Stomach (tissue), 9 donors: ENCODE data around the gene MCHR1. TPM values are rescaled to one million over a fixed set of nuclear protein-coding genes. Genes with fewer than 3 reads are reported as not detected.
"Not testable (repeated sequence)": the region's sequence is repeated elsewhere in the genome, so short reads cannot be mapped to it uniquely, and the experiment has no call there.

Experiments used
- DNase-seq, 2 donors: peaks; one replicate each; pipeline versions ENCODE4 v3.0.0 to v3.0.0-alpha.2; 2013 to 2019
- H3K27ac ChIP-seq, 5 donors: fragments of 200-600 bp in 4 of 5; sonication (generic) in 4 of 5; one replicate each; pipeline ENCODE4 v1.5.1; 2013 to 2019; ENCODE audit warnings: mild to moderate bottlenecking in 1 of 5, moderate library complexity in 1 of 5
- H3K27me3 ChIP-seq, 3 donors: fragments of 200-600 bp; sonication (generic); one replicate each; pipeline ENCODE4 v1.5.1; 2017 to 2019; ENCODE audit warnings: mixed run types in 1 of 3
- H3K36me3 ChIP-seq, 4 donors: fragments of 200-600 bp; sonication (generic); 1 replicate in 3 of 4; 2 replicates in 1 of 4; pipeline ENCODE4 v1.5.1; 2016 to 2019
- H3K4me1 ChIP-seq, 4 donors: fragments of 200-600 bp; sonication (generic); one replicate each; pipeline ENCODE4 v1.5.1; 2016 to 2019
- H3K4me3 ChIP-seq, 4 donors: fragments of 200-600 bp; sonication (generic) in 3 of 4; one replicate each; pipeline ENCODE4 v1.5.1; 2016 to 2019; ENCODE audit warnings: mild to moderate bottlenecking in 1 of 4
- H3K9me3 ChIP-seq, 4 donors: fragments of 200-600 bp; sonication (generic); one replicate each; pipeline ENCODE4 v1.5.1; 2016 to 2019
- EP300 ChIP-seq: sonication (generic); formaldehyde crosslinking; IDR thresholded peaks from one replicate; pipeline ENCODE4 v1.6.1; 2017; ENCODE audit warnings: antibody characterized with exemption
- POLR2A ChIP-seq, 4 donors: fragments of 450-650 bp; IDR thresholded peaks; one replicate each; pipeline ENCODE4 v1.6.1; 2016; ENCODE audit warnings: antibody characterized with exemption in 4 of 4, control low read depth in 2 of 4, mild to moderate bottlenecking in 1 of 4, moderate library complexity in 1 of 4
- POLR2AphosphoS5 ChIP-seq, 3 donors: sonication (generic); formaldehyde crosslinking; IDR thresholded peaks; one replicate each; pipeline ENCODE4 v1.6.1; 2016; ENCODE audit warnings: antibody characterized with exemption in 3 of 3
- whole genome bisulfite sequencing, 5 donors: extraction: QIAGEN DNeasy Blood & Tissue Kit in 3 of 5; methylation state at CpG; one replicate each; pipeline versions ENCODE4 v1.1.5 to v1.1.7; 2013 to 2018; 5-methylcytosine and 5-hydroxymethylcytosine counted together
- intact Hi-C: fragments of 100-400 bp; cut with DNase I; formaldehyde crosslinking; loops from one replicate; pipeline ENCODE4 v1.15.1; 2023; ENCODE audit warnings: low total_unique reads
- polyA plus RNA-seq, 3 donors: library from polyadenylated mRNA; stranded (reverse); fragments of 200-250 nt; gene quantifications; one replicate each; pipeline ENCODE4 v1.2.3, GENCODE V29; 2013
- total RNA-seq, 5 donors: library from RNA; depleted of rRNA; stranded (reverse); fragments of >200 nt; gene quantifications; one replicate each; pipeline versions ENCODE4 v1.1.0 to v1.2.3, GENCODE V29; 2014 to 2016
- TF ChIP-seq, protein P1 (sequence below), 7 experiments: fragments of 450-650 bp in 4 of 7; fragments of 200-600 bp in 3 of 7; sonication (generic) in 3 of 7; IDR thresholded peaks; one replicate each; pipeline ENCODE4 v1.5.1; 2016 to 2019; ENCODE audit warnings: antibody characterized with exemption in 7 of 7, control low read depth in 2 of 7, mild to moderate bottlenecking in 1 of 7
- donor health status: healthy with polysubstance abuse.
- donor health status: Bipolar disorder and iron deficiency.
- donor health status: healthy.

MCHR1 gene
- total and polyA plus RNA-seq, 8 donors: 0.08 to 0.25 TPM; not detected in 6

DNA sequence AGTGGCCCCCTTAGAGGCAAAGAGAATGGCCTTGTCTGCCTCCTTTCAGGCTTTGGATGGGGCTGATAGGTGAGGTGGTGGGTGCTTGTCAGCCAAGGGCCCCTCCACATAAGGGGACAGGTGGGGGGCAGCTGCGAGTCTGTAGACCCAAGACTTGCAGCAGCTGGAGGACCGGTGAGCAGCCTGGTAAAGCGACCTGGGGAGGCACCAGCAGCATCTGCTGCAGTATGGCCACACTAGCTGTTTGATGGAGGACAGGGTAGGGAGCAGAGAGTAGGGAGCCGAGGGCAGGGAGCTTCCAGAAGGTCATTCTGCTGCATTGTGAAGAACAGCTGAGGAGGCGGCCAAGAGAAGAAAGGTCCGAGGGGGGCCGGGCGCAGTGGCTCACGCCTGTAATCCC is 25.9 kb upstream of the MCHR1 start:
- no peaks in the 10 kb centered on the region for H3K27me3 ChIP-seq
- no peak overlapping the region for H3K4me3 ChIP-seq
- no peaks in the 10 kb centered on the region for H3K9me3 ChIP-seq
- H3K4me1 ChIP-seq: peaks cover 17 to 42% (median 38%) of the 10 kb centered on the region in 4 donors
- H3K36me3 ChIP-seq: no peaks in the 10 kb centered on the region
- WGBS, 5 donors: 90 to 98% (median 94%) methylated on average over 9 of the region's 9 CpGs
- DNase-seq: no peak
- TF ChIP-seq, protein P1, sequence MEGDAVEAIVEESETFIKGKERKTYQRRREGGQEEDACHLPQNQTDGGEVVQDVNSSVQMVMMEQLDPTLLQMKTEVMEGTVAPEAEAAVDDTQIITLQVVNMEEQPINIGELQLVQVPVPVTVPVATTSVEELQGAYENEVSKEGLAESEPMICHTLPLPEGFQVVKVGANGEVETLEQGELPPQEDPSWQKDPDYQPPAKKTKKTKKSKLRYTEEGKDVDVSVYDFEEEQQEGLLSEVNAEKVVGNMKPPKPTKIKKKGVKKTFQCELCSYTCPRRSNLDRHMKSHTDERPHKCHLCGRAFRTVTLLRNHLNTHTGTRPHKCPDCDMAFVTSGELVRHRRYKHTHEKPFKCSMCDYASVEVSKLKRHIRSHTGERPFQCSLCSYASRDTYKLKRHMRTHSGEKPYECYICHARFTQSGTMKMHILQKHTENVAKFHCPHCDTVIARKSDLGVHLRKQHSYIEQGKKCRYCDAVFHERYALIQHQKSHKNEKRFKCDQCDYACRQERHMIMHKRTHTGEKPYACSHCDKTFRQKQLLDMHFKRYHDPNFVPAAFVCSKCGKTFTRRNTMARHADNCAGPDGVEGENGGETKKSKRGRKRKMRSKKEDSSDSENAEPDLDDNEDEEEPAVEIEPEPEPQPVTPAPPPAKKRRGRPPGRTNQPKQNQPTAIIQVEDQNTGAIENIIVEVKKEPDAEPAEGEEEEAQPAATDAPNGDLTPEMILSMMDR (IDR thresholded peaks at IDR 0.05): no peak
- TF ChIP-seq POLR2A (IDR thresholded peaks at IDR 0.05): no peak
- TF ChIP-seq EP300: no peak
- no peak for TF ChIP-seq POLR2AphosphoS5 (IDR thresholded peaks at IDR 0.05)
- intact Hi-C loops: no loop called here
- H3K27ac ChIP-seq: peak overlapping the region; percentile 32 to 99 (median 98)

DNA sequence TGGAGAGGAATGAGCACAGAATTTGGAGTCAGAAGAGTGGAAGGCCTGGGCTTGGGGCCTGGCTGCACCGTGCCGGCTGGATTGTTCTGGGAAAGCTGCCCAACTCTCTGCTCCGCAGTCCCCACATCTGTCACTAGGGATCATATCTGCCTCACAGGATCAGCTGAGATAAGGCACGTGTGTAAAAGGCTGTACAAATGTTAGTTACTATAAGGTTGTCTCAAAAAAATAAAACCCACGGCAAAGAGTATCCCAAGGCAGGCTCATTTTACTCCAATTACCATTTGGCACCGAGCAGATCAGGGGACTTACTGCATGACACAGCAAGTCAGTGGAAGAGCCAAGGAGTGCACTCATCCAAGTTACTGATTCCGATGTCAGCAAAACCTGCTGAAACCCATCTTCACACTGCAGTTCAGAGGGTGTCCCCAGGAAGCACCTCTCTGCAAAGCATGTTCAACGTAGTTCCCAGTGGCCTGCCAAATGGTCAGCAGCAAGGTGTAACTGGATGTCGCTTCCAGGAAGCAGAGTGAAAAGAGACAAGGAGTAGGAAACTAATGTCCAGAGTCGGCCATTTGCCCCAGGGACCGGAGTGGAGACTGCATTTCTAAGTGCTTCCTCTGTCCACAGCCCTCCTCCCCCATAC is 24.6 kb upstream of the MCHR1 start:
- peak overlapping the region; percentile 49 to 99 (median 98) for H3K27ac ChIP-seq
- no peaks in the 10 kb centered on the region for H3K27me3 ChIP-seq
- TF ChIP-seq POLR2A (IDR thresholded peaks at IDR 0.05) (no peak), EP300 (no peak), POLR2AphosphoS5 (IDR thresholded peaks at IDR 0.05) (peak; percentile 34 to 59 (median 43))
- TF ChIP-seq, protein P1 (IDR thresholded peaks at IDR 0.05): peak in 3 of 7 experiments; percentile 7 to 20 (median 8)
- peak; percentile 64 to 85 for DNase-seq
- no peaks in the 10 kb centered on the region for H3K9me3 ChIP-seq
- H3K4me3 ChIP-seq: no peak overlapping the region
- intact Hi-C loops: no loop called here
- peaks cover 17 to 40% (median 38%) of the 10 kb centered on the region in 4 donors for H3K4me1 ChIP-seq
- WGBS, 5 donors: 20 to 32% (median 27%) methylated on average over 11 of the region's 11 CpGs
- no peaks in the 10 kb centered on the region for H3K36me3 ChIP-seq

DNA sequence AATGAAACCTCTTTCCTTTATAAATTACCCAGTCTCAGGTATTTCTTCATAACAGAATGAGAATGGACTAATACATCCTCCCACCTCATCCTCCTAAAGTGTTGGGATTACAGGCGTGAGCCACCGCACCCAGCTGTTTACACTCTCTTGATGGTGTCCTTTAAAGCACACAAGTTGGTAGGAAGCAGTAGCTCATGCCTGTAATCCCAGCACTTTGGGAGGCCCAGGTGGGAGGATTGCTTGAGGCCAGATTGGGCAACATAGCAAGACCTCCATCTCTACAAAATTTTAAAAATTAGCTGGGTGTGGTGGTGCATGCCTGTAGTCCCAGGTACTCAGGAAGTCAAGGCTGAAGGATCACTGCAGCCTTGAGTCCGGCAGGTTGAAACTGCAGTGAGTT is 23.3 kb upstream of the MCHR1 start:
- H3K27me3 ChIP-seq, H3K36me3 ChIP-seq, H3K4me3 ChIP-seq, DNase-seq, intact Hi-C loops, H3K27ac ChIP-seq, H3K9me3 ChIP-seq: not testable (repeated sequence)
- WGBS, 5 donors: 92 to 95% (median 94%) methylated on average over 3 of the region's 3 CpGs
- peaks cover 17 to 40% (median 37%) of the 10 kb centered on the region in 4 donors for H3K4me1 ChIP-seq

DNA sequence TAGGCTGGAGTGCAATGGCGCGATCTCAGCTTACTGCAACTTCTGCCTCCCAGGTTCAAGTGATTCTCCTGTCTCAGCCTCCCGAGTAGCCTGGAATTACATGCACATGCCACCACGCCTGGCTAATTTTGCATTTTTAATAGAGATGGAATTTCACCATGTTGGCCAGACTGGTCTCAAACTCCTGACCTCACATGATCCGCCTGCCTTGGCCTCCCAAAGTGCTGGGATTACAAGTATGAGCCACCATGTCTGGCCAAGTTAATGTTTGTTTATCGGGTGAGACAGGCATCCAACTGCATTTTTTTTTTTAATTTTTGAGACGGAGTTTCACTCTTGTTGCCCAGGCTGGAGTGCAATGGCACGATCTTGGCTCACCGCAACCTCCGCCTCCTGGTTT is 22.6 kb upstream of the MCHR1 start:
- H3K36me3 ChIP-seq, H3K4me3 ChIP-seq, H3K27ac ChIP-seq, intact Hi-C loops, H3K27me3 ChIP-seq, DNase-seq, H3K9me3 ChIP-seq: not testable (repeated sequence)
- H3K4me1 ChIP-seq: peaks cover 17 to 34% (median 32%) of the 10 kb centered on the region in 4 donors
- 75 to 90% (median 88%) methylated on average over 10 of the region's 10 CpGs for WGBS, 5 donors

DNA sequence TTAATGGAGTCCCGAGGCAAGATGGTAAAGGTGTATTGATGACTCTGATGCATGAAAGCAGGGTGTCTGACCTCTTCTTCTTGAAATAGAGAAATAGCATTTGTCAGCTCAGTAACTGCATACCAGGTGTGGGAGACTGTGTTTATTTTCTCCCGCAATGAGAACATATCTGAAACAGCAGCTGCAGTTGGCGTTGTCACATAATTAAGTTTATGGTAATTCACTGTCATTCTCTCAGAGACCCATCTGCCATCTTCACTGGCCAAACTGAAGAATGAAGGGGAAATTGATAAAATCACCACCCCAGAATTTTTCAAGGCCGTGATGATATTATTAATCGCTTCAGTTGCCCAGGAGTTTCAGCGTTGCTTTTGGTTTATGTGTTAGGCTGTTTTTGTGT is 20.1 kb upstream of the MCHR1 start:
- Histone ChIP-seq H3K36me3 (no peaks in the 10 kb centered on the region), H3K4me3 (no peak overlapping the region), H3K9me3 (no peaks in the 10 kb centered on the region), H3K4me1 (peaks cover 7 to 13% (median 13%) of the 10 kb centered on the region in 4 donors), H3K27ac (no peak overlapping the region), H3K27me3 (no peaks in the 10 kb centered on the region)
- intact Hi-C loops: no loop called here
- WGBS, 5 donors: 73 to 93% (median 89%) methylated on average over 6 of the region's 6 CpGs
- no peak for DNase-seq
- TF ChIP-seq EP300 (no peak), POLR2A (IDR thresholded peaks at IDR 0.05) (no peak), POLR2AphosphoS5 (IDR thresholded peaks at IDR 0.05) (no peak)
- TF ChIP-seq, protein P1 (IDR thresholded peaks at IDR 0.05): no peak
